Breast epithelium (tissue), 4 donors: ENCODE data around the gene SLC44A4. TPM values are rescaled to one million over a fixed set of nuclear protein-coding genes. Genes with fewer than 3 reads are reported as not detected.
"Not testable (repeated sequence)": the region's sequence is repeated elsewhere in the genome, so short reads cannot be mapped to it uniquely, and the experiment has no call there.

ENCODE experiments used
- DNase-seq, 2 donors: peaks; one replicate each; pipeline ENCODE4 v3.0.0-alpha.2; 2019; ENCODE audit warnings: low spot score in 2 of 2
- H3K27ac ChIP-seq, 2 donors: fragments of 200-600 bp; sonication (generic) in 1 of 2; one replicate each; pipeline ENCODE4 v1.5.1; 2016 to 2019; ENCODE audit warnings: mild to moderate bottlenecking in 1 of 2
- H3K27me3 ChIP-seq, 2 donors: fragments of 200-600 bp; sonication (generic) in 1 of 2; one replicate each; pipeline versions ENCODE4 v1.5.1 to v1.6.0; 2017 to 2019; ENCODE audit warnings: control low read depth in 1 of 2, mild to moderate bottlenecking in 1 of 2
- H3K36me3 ChIP-seq: fragments of 200-600 bp; one replicate; pipeline ENCODE4 v1.5.1; 2019
- H3K4me1 ChIP-seq, 2 donors: fragments of 200-600 bp; sonication (generic); one replicate each; pipeline ENCODE4 v1.5.1; 2016 to 2019; ENCODE audit warnings: control low read depth in 1 of 2
- H3K4me3 ChIP-seq, 3 donors: fragments of 200-600 bp; sonication (generic); 1 replicate in 2 of 3; 2 replicates in 1 of 3; pipeline ENCODE4 v1.5.1; 2016 to 2019; ENCODE audit warnings: mild to moderate bottlenecking in 3 of 3, moderate library complexity in 2 of 3
- H3K9me3 ChIP-seq, 2 donors: fragments of 200-600 bp; sonication (generic) in 1 of 2; one replicate each; pipeline ENCODE4 v1.5.1; 2016 to 2019; ENCODE audit warnings: control low read depth in 1 of 2
- POLR2A ChIP-seq: fragments of 450-650 bp; IDR thresholded peaks from one replicate; pipeline ENCODE4 v1.6.1; 2016; ENCODE audit warnings: antibody characterized with exemption, mild to moderate bottlenecking, moderate library complexity
- POLR2AphosphoS5 ChIP-seq, 3 donors: sonication (generic); formaldehyde crosslinking; IDR thresholded peaks; one replicate each; pipeline ENCODE4 v1.6.1; 2017; ENCODE audit warnings: antibody characterized with exemption in 3 of 3
- intact Hi-C: fragments of 100-400 bp; cut with DNase I; formaldehyde crosslinking; loops from one replicate; pipeline ENCODE4 v1.15.1; 2023; ENCODE audit warnings: low total_unique reads
- total RNA-seq, 3 donors: library from RNA; depleted of rRNA; stranded (reverse); fragments of >200 nt; gene quantifications; one replicate each; pipeline ENCODE4 v1.1.0, GENCODE V29; 2016
- TF ChIP-seq, protein P1 (sequence below), 3 donors: fragments of 450-650 bp; IDR thresholded peaks; one replicate each; pipeline ENCODE4 v1.5.1; 2016 to 2017; ENCODE audit warnings: antibody characterized with exemption in 3 of 3, mild to moderate bottlenecking in 3 of 3, moderate library complexity in 3 of 3

SLC44A4 gene
- total RNA-seq, 3 donors from 2014 or later: 0.32 to 35.4 (median 10.5) TPM

DNA sequence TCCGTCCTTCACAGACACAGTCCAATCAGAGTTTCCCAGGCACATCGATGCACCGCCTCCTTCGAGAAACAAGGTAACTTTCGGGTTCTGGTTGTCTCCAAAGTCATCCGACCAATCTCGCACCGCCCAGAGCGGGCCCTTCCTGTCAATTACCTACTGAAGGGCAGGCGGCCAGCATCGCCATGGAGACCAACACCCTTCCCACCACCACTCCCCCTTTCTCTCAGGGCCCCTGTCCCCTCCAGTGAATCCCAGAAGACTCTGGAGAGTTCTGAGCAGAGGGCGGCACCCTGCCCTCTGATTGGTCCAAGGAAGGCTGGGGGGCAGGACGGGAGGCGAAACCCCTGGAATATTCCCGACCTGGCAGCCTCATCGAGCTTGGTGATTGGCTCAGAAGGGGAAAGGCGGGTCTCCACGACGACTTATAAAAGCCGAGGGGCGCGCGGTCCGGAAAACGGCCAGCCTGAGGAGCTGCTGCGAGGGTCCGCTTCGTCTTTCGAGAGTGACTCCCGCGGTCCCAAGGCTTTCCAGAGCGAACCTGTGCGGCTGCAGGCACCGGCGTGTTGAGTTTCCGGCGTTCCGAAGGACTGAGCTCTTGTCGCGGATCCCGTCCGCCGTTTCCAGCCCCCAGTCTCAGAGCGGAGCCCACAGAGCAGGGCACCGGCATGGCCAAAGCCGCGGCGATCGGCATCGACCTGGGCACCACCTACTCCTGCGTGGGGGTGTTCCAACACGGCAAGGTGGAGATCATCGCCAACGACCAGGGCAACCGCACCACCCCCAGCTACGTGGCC, 51.3 kb downstream of the SLC44A4 start, which contains the start of gene HSPA1B:
Gene HSPA1B, plus strand, starts transcription at position 453 of the 794 bp plus-strand sequence. Its CDS starts 213 bp downstream, at position 666.
- Histone ChIP-seq H3K4me1 (peaks cover 4% of the 10 kb centered on the region in 2 donors), H3K9me3 (no peaks in the 10 kb centered on the region), H3K27ac (peak within 1 kb of the TSS; percentile 97 to 99), H3K4me3 (peak within 1 kb of the TSS; percentile 63 to 83 (median 66)), H3K36me3 (no peaks in the 10 kb centered on the region), H3K27me3 (no peaks in the 10 kb centered on the region)
- DNase-seq: peak; percentile 100
- peak; percentile 100 for TF ChIP-seq POLR2A
- TF ChIP-seq, protein P1, sequence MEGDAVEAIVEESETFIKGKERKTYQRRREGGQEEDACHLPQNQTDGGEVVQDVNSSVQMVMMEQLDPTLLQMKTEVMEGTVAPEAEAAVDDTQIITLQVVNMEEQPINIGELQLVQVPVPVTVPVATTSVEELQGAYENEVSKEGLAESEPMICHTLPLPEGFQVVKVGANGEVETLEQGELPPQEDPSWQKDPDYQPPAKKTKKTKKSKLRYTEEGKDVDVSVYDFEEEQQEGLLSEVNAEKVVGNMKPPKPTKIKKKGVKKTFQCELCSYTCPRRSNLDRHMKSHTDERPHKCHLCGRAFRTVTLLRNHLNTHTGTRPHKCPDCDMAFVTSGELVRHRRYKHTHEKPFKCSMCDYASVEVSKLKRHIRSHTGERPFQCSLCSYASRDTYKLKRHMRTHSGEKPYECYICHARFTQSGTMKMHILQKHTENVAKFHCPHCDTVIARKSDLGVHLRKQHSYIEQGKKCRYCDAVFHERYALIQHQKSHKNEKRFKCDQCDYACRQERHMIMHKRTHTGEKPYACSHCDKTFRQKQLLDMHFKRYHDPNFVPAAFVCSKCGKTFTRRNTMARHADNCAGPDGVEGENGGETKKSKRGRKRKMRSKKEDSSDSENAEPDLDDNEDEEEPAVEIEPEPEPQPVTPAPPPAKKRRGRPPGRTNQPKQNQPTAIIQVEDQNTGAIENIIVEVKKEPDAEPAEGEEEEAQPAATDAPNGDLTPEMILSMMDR (IDR thresholded peaks at IDR 0.05): peak in 2 of 3 donors; percentile 8 to 13
- TF ChIP-seq POLR2AphosphoS5 (IDR thresholded peaks at IDR 0.05): peak; percentile 99 to 100 (median 99)
- intact Hi-C loops: no loop called here

DNA sequence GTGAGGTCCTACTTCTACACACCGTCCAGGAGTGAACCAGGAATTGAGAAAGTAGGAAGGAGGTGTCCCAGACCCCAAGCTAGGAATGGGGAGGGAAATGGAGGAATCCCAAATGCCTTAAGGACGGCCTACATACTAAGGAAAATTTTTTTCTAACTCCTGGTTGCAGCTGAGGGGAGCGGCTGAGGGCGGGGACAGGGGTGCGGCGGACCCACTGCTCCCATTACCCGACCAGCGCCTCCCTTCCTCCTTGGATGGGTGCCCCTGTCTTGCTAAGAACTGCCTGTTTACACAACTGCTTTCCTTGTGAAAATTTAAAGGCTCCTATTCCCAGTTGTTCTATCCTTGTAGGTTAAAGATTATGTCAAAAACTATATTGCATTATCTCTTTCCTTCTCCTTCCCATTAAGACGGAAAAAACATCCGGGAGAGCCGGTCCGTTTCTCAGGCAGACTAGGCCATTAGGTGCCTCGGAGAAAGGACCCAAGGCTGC, 52.0 kb downstream of the SLC44A4 start:
- H3K4me1 ChIP-seq: peaks cover 4% of the 10 kb centered on the region in 2 donors
- intact Hi-C loops: no loop called here
- TF ChIP-seq POLR2AphosphoS5 (IDR thresholded peaks at IDR 0.05): peak in 2 of 3 donors; percentile 57 to 80
- TF ChIP-seq, protein P1 (IDR thresholded peaks at IDR 0.05): peak in 1 of 3 donors; percentile 12
- peak; percentile 4 for TF ChIP-seq POLR2A
- H3K27me3 ChIP-seq: no peaks in the 10 kb centered on the region
- no peaks in the 10 kb centered on the region for H3K9me3 ChIP-seq
- no peaks in the 10 kb centered on the region for H3K36me3 ChIP-seq
- peak overlapping the region; percentile 63 to 83 (median 66) for H3K4me3 ChIP-seq
- peak; percentile 90 to 94 for DNase-seq
- peak overlapping the region; percentile 97 to 99 for H3K27ac ChIP-seq

DNA sequence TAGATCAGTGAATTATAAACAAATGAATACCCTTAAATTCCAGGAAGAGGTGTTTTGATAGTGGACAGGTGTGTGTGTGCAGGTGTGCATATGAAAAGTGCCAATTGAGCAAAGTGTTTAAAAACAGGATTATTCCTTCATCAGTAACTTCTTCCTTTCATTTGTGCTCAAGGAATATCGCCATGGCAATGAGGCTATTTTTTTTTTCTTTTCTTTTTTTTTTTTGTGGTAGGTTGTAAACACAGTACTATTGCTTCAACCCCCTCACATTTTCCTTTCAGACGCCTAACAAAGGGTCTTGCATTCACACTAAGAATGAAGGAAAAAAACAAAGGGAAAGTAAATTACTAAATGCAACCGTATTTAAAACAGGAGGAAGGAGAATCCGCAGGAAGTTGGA, 53.2 kb downstream of the SLC44A4 start:
- no peaks in the 10 kb centered on the region for H3K36me3 ChIP-seq
- H3K4me3 ChIP-seq: peak overlapping the region in 2 of 3 donors; percentile 66 to 83
- intact Hi-C loops: no loop called here
- H3K27ac ChIP-seq: peak overlapping the region; percentile 97 to 99
- peaks cover 0 to 4% of the 10 kb centered on the region in 2 donors for H3K4me1 ChIP-seq
- no peaks in the 10 kb centered on the region for H3K27me3 ChIP-seq
- H3K9me3 ChIP-seq: no peaks in the 10 kb centered on the region
- TF ChIP-seq POLR2AphosphoS5 (IDR thresholded peaks at IDR 0.05): no peak
- no peak for DNase-seq

DNA sequence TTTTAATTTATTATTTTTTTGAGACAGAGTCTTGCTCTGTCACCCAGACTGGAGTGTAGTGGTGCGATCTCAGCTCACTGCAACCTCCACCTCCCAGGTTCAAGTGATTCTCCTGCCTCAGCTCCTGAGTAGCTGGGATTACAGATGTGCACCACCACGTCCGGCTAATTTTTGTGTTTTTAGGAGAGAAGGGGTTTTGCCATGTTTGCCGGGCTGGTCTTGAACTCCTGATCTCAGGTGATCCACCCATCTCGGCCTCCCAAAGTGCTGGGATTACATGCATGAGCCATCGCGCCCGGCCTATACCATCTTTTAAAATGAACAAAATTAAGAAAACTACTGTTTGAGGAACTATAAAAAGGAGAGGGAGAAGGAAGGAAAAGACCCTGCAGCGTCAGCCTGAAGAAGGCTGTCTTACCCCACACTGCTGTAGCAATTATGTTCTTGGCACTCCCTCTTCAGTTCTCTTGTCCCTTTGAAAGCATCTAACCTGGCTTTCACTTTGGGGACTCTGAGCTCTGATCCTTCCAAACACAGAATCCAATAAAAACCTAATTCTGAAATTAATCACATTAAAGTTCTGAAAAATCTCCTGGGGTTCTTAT, 55.1 kb downstream of the SLC44A4 start:
- H3K9me3 ChIP-seq, H3K4me3 ChIP-seq, intact Hi-C loops, H3K36me3 ChIP-seq, H3K27me3 ChIP-seq, DNase-seq, H3K4me1 ChIP-seq: not testable (repeated sequence)
- H3K27ac ChIP-seq: peak overlapping the region; percentile 73 to 99

DNA sequence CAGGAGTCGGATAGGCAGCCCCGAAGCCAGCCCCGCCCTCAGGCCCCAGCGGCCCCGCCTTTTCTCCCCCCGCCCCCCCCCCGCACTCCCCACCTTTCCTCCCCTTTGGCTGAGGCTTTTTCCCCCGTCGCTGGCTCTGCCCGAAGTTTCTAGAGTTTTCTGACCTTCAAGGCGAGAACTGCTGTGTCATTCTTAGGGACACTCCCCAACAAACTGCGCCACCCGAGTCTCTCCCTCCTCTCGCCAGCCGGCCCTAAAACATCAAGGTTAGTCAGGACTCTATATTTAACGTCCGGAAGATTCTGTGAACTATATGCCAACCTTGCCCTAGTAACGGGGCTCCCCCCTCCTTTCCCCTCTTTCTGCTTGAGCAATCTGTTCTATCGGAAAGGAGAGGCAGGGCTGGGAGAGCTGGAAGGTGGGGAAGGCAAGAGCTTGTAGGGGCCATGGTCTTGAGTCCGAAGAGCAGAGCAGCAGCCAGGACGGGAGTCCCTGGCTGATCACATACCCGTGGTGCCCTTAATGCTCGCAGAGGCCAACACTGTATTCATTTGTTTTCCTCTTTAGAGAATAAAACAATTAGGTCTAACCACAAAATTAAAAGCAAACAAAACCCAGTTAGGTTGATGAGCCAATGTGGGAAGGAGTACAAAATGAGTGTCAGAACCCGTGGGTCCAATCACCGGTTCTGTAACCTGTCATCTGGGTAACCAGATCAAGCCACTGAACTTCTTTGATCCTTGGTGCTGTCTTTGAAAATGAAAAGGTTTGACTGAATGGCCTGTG, 56.6 kb downstream of the SLC44A4 start:
- DNase-seq: peak; percentile 80 to 87
- H3K27me3 ChIP-seq: no peaks in the 10 kb centered on the region
- TF ChIP-seq, protein P1 (IDR thresholded peaks at IDR 0.05): no peak
- TF ChIP-seq POLR2A (peak; percentile 71), POLR2AphosphoS5 (IDR thresholded peaks at IDR 0.05) (peak; percentile 92 to 93 (median 93))
- H3K4me3 ChIP-seq: peak overlapping the region; percentile 47 to 77 (median 62)
- H3K36me3 ChIP-seq: no peaks in the 10 kb centered on the region
- H3K27ac ChIP-seq: peak overlapping the region; percentile 91 to 99
- intact Hi-C loops: no loop called here
- peaks cover 0 to 4% of the 10 kb centered on the region in 2 donors for H3K4me1 ChIP-seq
- H3K9me3 ChIP-seq: no peaks in the 10 kb centered on the region
